KMS-11 (cell line): ENCODE data around the gene WAS.
A peak's percentile ranks its signal among the peaks of the same experiment; 100 is the strongest.
"Not testable (repeated sequence)": the region's sequence is repeated elsewhere in the genome, so short reads cannot be mapped to it uniquely, and the experiment has no call there.

ENCODE experiments used
- H2AFZ ChIP-seq: fragments of 200-600 bp; sonication (generic); 2 replicates; pipeline ENCODE4 v1.6.1; 2016; ENCODE audit warnings: antibody characterized with exemption, mixed run types, low read depth
- H3K27ac ChIP-seq: fragments of 200-600 bp; sonication (generic); 2 replicates; pipeline ENCODE4 v1.6.1; 2016; ENCODE audit warnings: mild to moderate bottlenecking, mixed run types
- H3K27me3 ChIP-seq: fragments of 200-600 bp; sonication (generic); 2 replicates; pipeline ENCODE4 v1.6.1; 2017; ENCODE audit warnings: mild to moderate bottlenecking, low read depth, mixed run types, moderate library complexity; ENCODE audit not compliant: insufficient read depth
- H3K36me3 ChIP-seq: fragments of 200-600 bp; sonication (generic); 2 replicates; pipeline ENCODE4 v1.6.1; 2017; ENCODE audit warnings: mild to moderate bottlenecking, mixed run types; ENCODE audit not compliant: insufficient read depth
- H3K4me1 ChIP-seq: fragments of 200-600 bp; sonication (generic); 2 replicates; pipeline ENCODE4 v1.6.1; 2016; ENCODE audit warnings: mild to moderate bottlenecking, low read depth, mixed run types; ENCODE audit not compliant: poor library complexity, severe bottlenecking
- H3K4me2 ChIP-seq: fragments of 200-600 bp; sonication (generic); 2 replicates; pipeline ENCODE4 v1.7.0; 2016; ENCODE audit warnings: mild to moderate bottlenecking, mixed run types
- H3K4me3 ChIP-seq: fragments of 200-600 bp; sonication (generic); IDR thresholded peaks from 2 replicates; pipeline ENCODE4 v1.6.1; 2017; ENCODE audit warnings: low read depth, low read length, mixed read lengths; ENCODE audit not compliant: insufficient read depth
- H3K79me2 ChIP-seq: fragments of 200-600 bp; sonication (generic); 2 replicates; pipeline ENCODE4 v1.6.1; 2016; ENCODE audit warnings: low read depth, mixed run types; ENCODE audit not compliant: insufficient read depth
- H3K9ac ChIP-seq: fragments of 200-600 bp; sonication (generic); 2 replicates; pipeline ENCODE4 v1.6.1; 2016; ENCODE audit warnings: mild to moderate bottlenecking, mixed run types
- H4K20me1 ChIP-seq: fragments of 200-600 bp; sonication (generic); 2 replicates; pipeline ENCODE4 v1.6.1; 2016; ENCODE audit warnings: mild to moderate bottlenecking, mixed run types; ENCODE audit not compliant: insufficient read depth
- TF ChIP-seq, protein P1 (sequence below): fragments of 200-600 bp; sonication (generic); conservative IDR thresholded peaks from 2 replicates; pipeline ENCODE4 v1.6.1; 2017; ENCODE audit warnings: low read depth, mild to moderate bottlenecking, antibody characterized with exemption, low read length, moderate library complexity, mixed read lengths

WAS gene

DNA sequence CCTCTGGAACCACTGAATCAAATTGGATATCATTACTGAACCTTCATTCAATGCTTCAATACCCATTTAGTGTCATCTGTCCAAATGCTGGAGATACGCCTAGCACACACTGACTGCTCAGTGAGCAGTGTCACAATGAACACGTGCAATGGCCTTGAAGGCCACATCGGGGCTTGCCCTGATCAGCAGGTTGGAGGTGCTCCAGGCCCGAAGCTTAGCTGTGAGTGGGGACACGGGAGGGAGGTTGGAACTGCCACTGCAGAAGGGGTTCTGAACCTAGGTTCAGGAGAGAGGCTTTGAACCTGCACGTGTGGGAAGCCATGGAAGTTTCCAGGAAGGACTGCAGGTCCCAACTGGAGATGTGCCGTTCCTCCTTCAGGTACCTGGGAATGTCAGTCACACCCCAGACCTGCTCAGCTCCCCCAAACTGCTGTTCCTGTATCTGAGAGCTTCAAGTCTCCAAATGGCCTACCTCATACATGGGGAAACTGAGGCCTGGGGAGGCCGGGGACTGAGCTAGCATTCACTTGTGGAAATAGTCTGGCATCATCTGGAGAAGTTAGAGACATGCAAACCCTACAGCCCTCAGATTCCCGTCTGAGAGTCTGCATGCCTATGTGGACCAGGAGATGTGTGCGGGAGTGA is 1.9 kb upstream of the WAS start:
- H3K9ac ChIP-seq, result no peak overlapping the region
- H3K4me2 ChIP-seq, result no peak overlapping the region
- H3K4me3 ChIP-seq, result no peak overlapping the region
- TF ChIP-seq, protein P1, sequence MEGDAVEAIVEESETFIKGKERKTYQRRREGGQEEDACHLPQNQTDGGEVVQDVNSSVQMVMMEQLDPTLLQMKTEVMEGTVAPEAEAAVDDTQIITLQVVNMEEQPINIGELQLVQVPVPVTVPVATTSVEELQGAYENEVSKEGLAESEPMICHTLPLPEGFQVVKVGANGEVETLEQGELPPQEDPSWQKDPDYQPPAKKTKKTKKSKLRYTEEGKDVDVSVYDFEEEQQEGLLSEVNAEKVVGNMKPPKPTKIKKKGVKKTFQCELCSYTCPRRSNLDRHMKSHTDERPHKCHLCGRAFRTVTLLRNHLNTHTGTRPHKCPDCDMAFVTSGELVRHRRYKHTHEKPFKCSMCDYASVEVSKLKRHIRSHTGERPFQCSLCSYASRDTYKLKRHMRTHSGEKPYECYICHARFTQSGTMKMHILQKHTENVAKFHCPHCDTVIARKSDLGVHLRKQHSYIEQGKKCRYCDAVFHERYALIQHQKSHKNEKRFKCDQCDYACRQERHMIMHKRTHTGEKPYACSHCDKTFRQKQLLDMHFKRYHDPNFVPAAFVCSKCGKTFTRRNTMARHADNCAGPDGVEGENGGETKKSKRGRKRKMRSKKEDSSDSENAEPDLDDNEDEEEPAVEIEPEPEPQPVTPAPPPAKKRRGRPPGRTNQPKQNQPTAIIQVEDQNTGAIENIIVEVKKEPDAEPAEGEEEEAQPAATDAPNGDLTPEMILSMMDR, result no peak
- no peak overlapping the region for H2AFZ ChIP-seq
- H3K27ac ChIP-seq, result no peak overlapping the region
- H3K27me3 ChIP-seq, result no peaks in the 10 kb centered on the region
- H4K20me1 ChIP-seq, result no peaks in the 10 kb centered on the region
- H3K4me1 ChIP-seq, result peaks cover 9% of the 10 kb centered on the region
- H3K79me2 ChIP-seq, result no peaks in the 10 kb centered on the region
- no peaks in the 10 kb centered on the region for H3K36me3 ChIP-seq

DNA sequence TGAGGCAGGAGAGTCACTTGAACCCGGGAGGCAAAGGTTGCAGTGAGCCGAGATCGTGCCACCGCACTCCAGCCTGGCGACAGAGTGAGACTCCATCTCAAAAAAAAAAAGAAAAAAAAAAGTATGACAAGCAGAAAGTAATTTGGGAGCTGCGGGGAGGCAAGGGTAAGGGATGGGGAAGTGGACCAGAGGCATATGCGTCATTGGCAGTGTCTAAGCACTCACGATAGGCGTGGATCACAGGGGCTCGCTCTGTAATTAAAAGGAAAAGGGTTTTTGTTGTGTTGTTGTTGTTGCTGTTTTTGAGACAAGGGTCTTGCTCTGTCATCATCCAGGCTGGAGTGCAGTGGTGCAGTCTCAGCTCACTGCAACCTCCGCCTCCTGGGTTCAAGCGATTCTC is 804 bp upstream of the WAS start:
- not testable (repeated sequence) for H3K36me3 ChIP-seq, H3K4me2 ChIP-seq, H3K27me3 ChIP-seq, H3K9ac ChIP-seq, H3K4me1 ChIP-seq, H3K27ac ChIP-seq, H3K4me3 ChIP-seq, H3K79me2 ChIP-seq, H4K20me1 ChIP-seq, H2AFZ ChIP-seq

GRCh38 chrX:48684134-48684533 is 535 bp downstream of the WAS start:
- Histone ChIP-seq H2AFZ (peak overlapping the region; percentile 53; the same call in 1 of the 2 replicates), H3K79me2 (no peaks in the 10 kb centered on the region), H3K27ac (no peak overlapping the region), H3K36me3 (no peaks in the 10 kb centered on the region), H4K20me1 (no peaks in the 10 kb centered on the region), H3K4me1 (peaks cover 6% of the 10 kb centered on the region), H3K9ac (peak overlapping the region; percentile 32; the same call in 1 of the 2 replicates), H3K27me3 (no peaks in the 10 kb centered on the region), H3K4me2 (0 out of 2 replicates have a peak overlapping the region, but pooled peaks have one; percentile 29), H3K4me3 (no peak overlapping the region)
- TF ChIP-seq, protein P1, result no peak

DNA sequence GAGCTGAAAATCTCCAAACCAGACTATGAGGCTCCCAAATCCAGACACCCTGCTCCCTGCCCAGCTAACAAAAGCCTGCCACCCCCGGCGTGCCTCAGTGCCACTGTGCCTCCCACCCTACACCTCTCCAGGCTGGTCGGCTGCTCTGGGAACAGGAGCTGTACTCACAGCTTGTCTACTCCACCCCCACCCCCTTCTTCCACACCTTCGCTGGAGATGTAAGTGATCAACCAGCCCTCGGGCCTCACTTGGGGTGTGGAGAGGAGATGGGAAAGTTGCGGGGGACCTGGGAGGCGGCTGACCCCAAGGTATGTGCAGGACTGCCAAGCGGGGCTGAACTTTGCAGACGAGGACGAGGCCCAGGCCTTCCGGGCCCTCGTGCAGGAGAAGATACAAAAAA is 1.8 kb downstream of the WAS start:
- H3K79me2 ChIP-seq, result no peaks in the 10 kb centered on the region
- H3K9ac ChIP-seq, result no peak overlapping the region
- no peak overlapping the region for H3K27ac ChIP-seq
- H4K20me1 ChIP-seq, result no peaks in the 10 kb centered on the region
- H3K4me2 ChIP-seq, result no peak overlapping the region
- peaks cover 6% of the 10 kb centered on the region for H3K4me1 ChIP-seq
- H3K36me3 ChIP-seq, result no peaks in the 10 kb centered on the region
- H2AFZ ChIP-seq, result no peak overlapping the region
- TF ChIP-seq, protein P1, result no peak
- H3K4me3 ChIP-seq, result no peak overlapping the region
- no peaks in the 10 kb centered on the region for H3K27me3 ChIP-seq

DNA sequence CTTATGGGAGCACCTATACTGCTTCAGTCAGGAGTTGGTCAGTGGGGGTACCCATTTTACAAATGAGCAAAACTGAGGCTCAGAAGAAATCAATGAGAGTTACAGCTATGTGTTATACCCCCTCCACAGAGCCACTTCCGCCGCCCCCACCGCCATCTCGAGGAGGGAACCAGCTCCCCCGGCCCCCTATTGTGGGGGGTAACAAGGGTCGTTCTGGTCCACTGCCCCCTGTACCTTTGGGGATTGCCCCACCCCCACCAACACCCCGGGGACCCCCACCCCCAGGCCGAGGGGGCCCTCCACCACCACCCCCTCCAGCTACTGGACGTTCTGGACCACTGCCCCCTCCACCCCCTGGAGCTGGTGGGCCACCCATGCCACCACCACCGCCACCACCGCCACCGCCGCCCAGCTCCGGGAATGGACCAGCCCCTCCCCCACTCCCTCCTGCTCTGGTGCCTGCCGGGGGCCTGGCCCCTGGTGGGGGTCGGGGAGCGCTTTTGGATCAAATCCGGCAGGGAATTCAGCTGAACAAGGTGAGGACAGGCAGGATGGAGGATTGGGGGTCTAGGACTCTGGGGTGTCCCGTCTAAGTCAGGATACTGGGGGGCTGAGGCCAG is 5.0 kb downstream of the WAS start:
- Histone ChIP-seq H3K27ac (no peak overlapping the region), H3K79me2 (no peaks in the 10 kb centered on the region), H3K36me3 (no peaks in the 10 kb centered on the region), H3K4me3 (no peak overlapping the region), H3K9ac (no peak overlapping the region), H2AFZ (no peak overlapping the region), H3K4me1 (no peaks in the 10 kb centered on the region), H4K20me1 (no peaks in the 10 kb centered on the region), H3K27me3 (no peaks in the 10 kb centered on the region), H3K4me2 (no peak overlapping the region)
- TF ChIP-seq, protein P1, result no peak
